Measurements from ENCODE around the gene SPINK8.

SPINK8 gene

GRCh38 chr3:48301020-48301799, 32.3 kb downstream of the SPINK8 start, which contains the start of gene NME6:
Gene NME6 (minus strand): TSS chr3:48301367.
- peak within 1 kb of the TSS; percentile 78 to 90 for H3K4me3 ChIP-seq (ENCODE audit: low read depth in 1 of 2, low read length in 2 of 2)
- H3K27me3 ChIP-seq (ENCODE audit: control insufficient read depth in 1 of 2, insufficient read depth in 2 of 2, low read length in 2 of 2): no peaks in the 10 kb centered on the region
- H3K9me3 ChIP-seq (ENCODE audit: control insufficient read depth in 1 of 2, low read length in 2 of 2): no peaks in the 10 kb centered on the region
- H3K27ac ChIP-seq (ENCODE audit: low read depth, low read length): peak within 1 kb of the TSS; percentile 97
- H3K9ac ChIP-seq (ENCODE audit: low read depth in 1 of 2, low read length in 2 of 2): peak within 1 kb of the TSS; percentile 76 to 82
- H3K4me1 ChIP-seq (ENCODE audit: control insufficient read depth in 1 of 2, insufficient read depth in 2 of 2, low read length in 2 of 2): peaks cover 16 to 19% of the 10 kb centered on the region in 2 donors
- peaks cover 11 to 23% of the 10 kb centered on the region in 2 donors for H3K36me3 ChIP-seq (ENCODE audit: control insufficient read depth in 1 of 2, insufficient read depth in 2 of 2, low read length in 2 of 2)

- H3K9ac ChIP-seq (ENCODE audit: low read depth in 1 of 2, low read length in 2 of 2): peak overlapping the region; percentile 76 to 82
- H3K36me3 ChIP-seq (ENCODE audit: control insufficient read depth in 1 of 2, insufficient read depth in 2 of 2, low read length in 2 of 2): peaks cover 15 to 31% of the 10 kb centered on the region in 2 donors
- H3K9me3 ChIP-seq (ENCODE audit: control insufficient read depth in 1 of 2, low read length in 2 of 2): no peaks in the 10 kb centered on the region
- H3K4me3 ChIP-seq (ENCODE audit: low read depth in 1 of 2, low read length in 2 of 2): peak overlapping the region; percentile 78 to 90
- peak overlapping the region; percentile 97 for H3K27ac ChIP-seq (ENCODE audit: low read depth, low read length)
- H3K27me3 ChIP-seq (ENCODE audit: control insufficient read depth in 1 of 2, insufficient read depth in 2 of 2, low read length in 2 of 2): no peaks in the 10 kb centered on the region
- H3K4me1 ChIP-seq (ENCODE audit: control insufficient read depth in 1 of 2, insufficient read depth in 2 of 2, low read length in 2 of 2): peaks cover 16 to 19% of the 10 kb centered on the region in 2 donors
Observed at GRCh38 chr3:48299746-48300712, 33.4 kb downstream of the SPINK8 start.

GRCh38 chr3:48297111-48297810, 36.2 kb downstream of the SPINK8 start:
- Histone ChIP-seq H3K36me3 (ENCODE audit: control insufficient read depth in 1 of 2, insufficient read depth in 2 of 2, low read length in 2 of 2) (peaks cover 27 to 53% of the 10 kb centered on the region in 2 donors), H3K27ac (ENCODE audit: low read depth, low read length) (no peak overlapping the region)

GRCh38 chr3:48296699-48297098, 36.8 kb downstream of the SPINK8 start:
- H3K36me3 ChIP-seq (ENCODE audit: control insufficient read depth in 1 of 2, insufficient read depth in 2 of 2, low read length in 2 of 2): peaks cover 27 to 53% of the 10 kb centered on the region in 2 donors
- no peak overlapping the region for H3K27ac ChIP-seq (ENCODE audit: low read depth, low read length)
- no peaks in the 10 kb centered on the region for H3K27me3 ChIP-seq (ENCODE audit: control insufficient read depth in 1 of 2, insufficient read depth in 2 of 2, low read length in 2 of 2)
- no peak overlapping the region for H3K9ac ChIP-seq (ENCODE audit: low read depth in 1 of 2, low read length in 2 of 2)
- H3K4me1 ChIP-seq (ENCODE audit: control insufficient read depth in 1 of 2, insufficient read depth in 2 of 2, low read length in 2 of 2): peaks cover 9 to 12% of the 10 kb centered on the region in 2 donors
- no peaks in the 10 kb centered on the region for H3K9me3 ChIP-seq (ENCODE audit: control insufficient read depth in 1 of 2, low read length in 2 of 2)
- no peak overlapping the region for H3K4me3 ChIP-seq (ENCODE audit: low read depth in 1 of 2, low read length in 2 of 2)

More at GRCh38 chr3:48297111-48297810, 36.2 kb downstream of the SPINK8 start:
- H3K4me1 ChIP-seq (ENCODE audit: control insufficient read depth in 1 of 2, insufficient read depth in 2 of 2, low read length in 2 of 2): peaks cover 14 to 18% of the 10 kb centered on the region in 2 donors
- H3K27me3 ChIP-seq (ENCODE audit: control insufficient read depth in 1 of 2, insufficient read depth in 2 of 2, low read length in 2 of 2): no peaks in the 10 kb centered on the region
- H3K4me3 ChIP-seq (ENCODE audit: low read depth in 1 of 2, low read length in 2 of 2): no peak overlapping the region
- H3K9ac ChIP-seq (ENCODE audit: low read depth in 1 of 2, low read length in 2 of 2): no peak overlapping the region
- H3K9me3 ChIP-seq (ENCODE audit: control insufficient read depth in 1 of 2, low read length in 2 of 2): no peaks in the 10 kb centered on the region

- H3K27me3 ChIP-seq (ENCODE audit: control insufficient read depth in 1 of 2, insufficient read depth in 2 of 2, low read length in 2 of 2): no peaks in the 10 kb centered on the region
- H3K9ac ChIP-seq (ENCODE audit: low read depth in 1 of 2, low read length in 2 of 2): no peak overlapping the region
- H3K9me3 ChIP-seq (ENCODE audit: control insufficient read depth in 1 of 2, low read length in 2 of 2): no peaks in the 10 kb centered on the region
- H3K4me3 ChIP-seq (ENCODE audit: low read depth in 1 of 2, low read length in 2 of 2): no peak overlapping the region
- peaks cover 27 to 63% of the 10 kb centered on the region in 2 donors for H3K36me3 ChIP-seq (ENCODE audit: control insufficient read depth in 1 of 2, insufficient read depth in 2 of 2, low read length in 2 of 2)
- no peak overlapping the region for H3K27ac ChIP-seq (ENCODE audit: low read depth, low read length)
- peaks cover under 1 to 2% of the 10 kb centered on the region in 2 donors for H3K4me1 ChIP-seq (ENCODE audit: control insufficient read depth in 1 of 2, insufficient read depth in 2 of 2, low read length in 2 of 2)
Observed at GRCh38 chr3:48294611-48295263, 38.7 kb downstream of the SPINK8 start.

GRCh38 chr3:48289659-48290058, 43.8 kb downstream of the SPINK8 start:
- Histone ChIP-seq H3K27ac (ENCODE audit: low read depth, low read length) (no peak overlapping the region), H3K9ac (ENCODE audit: low read depth in 1 of 2, low read length in 2 of 2) (no peak overlapping the region), H3K27me3 (ENCODE audit: control insufficient read depth in 1 of 2, insufficient read depth in 2 of 2, low read length in 2 of 2) (no peaks in the 10 kb centered on the region), H3K4me1 (ENCODE audit: control insufficient read depth in 1 of 2, insufficient read depth in 2 of 2, low read length in 2 of 2) (no peaks in the 10 kb centered on the region), H3K9me3 (ENCODE audit: control insufficient read depth in 1 of 2, low read length in 2 of 2) (no peaks in the 10 kb centered on the region), H3K4me3 (ENCODE audit: low read depth in 1 of 2, low read length in 2 of 2) (no peak overlapping the region), H3K36me3 (ENCODE audit: control insufficient read depth in 1 of 2, insufficient read depth in 2 of 2, low read length in 2 of 2) (peaks cover 9 to 36% of the 10 kb centered on the region in 2 donors)

- H3K9me3 ChIP-seq (ENCODE audit: control insufficient read depth in 1 of 2, low read length in 2 of 2): no peaks in the 10 kb centered on the region
- no peaks in the 10 kb centered on the region for H3K4me1 ChIP-seq (ENCODE audit: control insufficient read depth in 1 of 2, insufficient read depth in 2 of 2, low read length in 2 of 2)
- no peak overlapping the region for H3K27ac ChIP-seq (ENCODE audit: low read depth, low read length)
- H3K4me3 ChIP-seq (ENCODE audit: low read depth in 1 of 2, low read length in 2 of 2): no peak overlapping the region
- H3K9ac ChIP-seq (ENCODE audit: low read depth in 1 of 2, low read length in 2 of 2): no peak overlapping the region
- no peaks in the 10 kb centered on the region for H3K27me3 ChIP-seq (ENCODE audit: control insufficient read depth in 1 of 2, insufficient read depth in 2 of 2, low read length in 2 of 2)
- H3K36me3 ChIP-seq (ENCODE audit: control insufficient read depth in 1 of 2, insufficient read depth in 2 of 2, low read length in 2 of 2): peaks cover 0 to 17% of the 10 kb centered on the region in 2 donors
Observed at GRCh38 chr3:48287034-48287433, 46.4 kb downstream of the SPINK8 start.

- Histone ChIP-seq H3K27me3 (ENCODE audit: control insufficient read depth in 1 of 2, insufficient read depth in 2 of 2, low read length in 2 of 2) (no peaks in the 10 kb centered on the region), H3K9me3 (ENCODE audit: control insufficient read depth in 1 of 2, low read length in 2 of 2) (no peaks in the 10 kb centered on the region), H3K36me3 (ENCODE audit: control insufficient read depth in 1 of 2, insufficient read depth in 2 of 2, low read length in 2 of 2) (peaks cover 0 to 15% of the 10 kb centered on the region in 2 donors), H3K9ac (ENCODE audit: low read depth in 1 of 2, low read length in 2 of 2) (no peak overlapping the region), H3K4me3 (ENCODE audit: low read depth in 1 of 2, low read length in 2 of 2) (no peak overlapping the region), H3K4me1 (ENCODE audit: control insufficient read depth in 1 of 2, insufficient read depth in 2 of 2, low read length in 2 of 2) (no peaks in the 10 kb centered on the region), H3K27ac (ENCODE audit: low read depth, low read length) (no peak overlapping the region)
Observed at GRCh38 chr3:48286308-48286707, 47.2 kb downstream of the SPINK8 start.

GRCh38 chr3:48285675-48286074, 47.8 kb downstream of the SPINK8 start:
- no peak overlapping the region for H3K27ac ChIP-seq (ENCODE audit: low read depth, low read length)
- H3K9ac ChIP-seq (ENCODE audit: low read depth in 1 of 2, low read length in 2 of 2): no peak overlapping the region
- no peaks in the 10 kb centered on the region for H3K4me1 ChIP-seq (ENCODE audit: control insufficient read depth in 1 of 2, insufficient read depth in 2 of 2, low read length in 2 of 2)
- no peaks in the 10 kb centered on the region for H3K9me3 ChIP-seq (ENCODE audit: control insufficient read depth in 1 of 2, low read length in 2 of 2)
- H3K27me3 ChIP-seq (ENCODE audit: control insufficient read depth in 1 of 2, insufficient read depth in 2 of 2, low read length in 2 of 2): no peaks in the 10 kb centered on the region
- H3K36me3 ChIP-seq (ENCODE audit: control insufficient read depth in 1 of 2, insufficient read depth in 2 of 2, low read length in 2 of 2): peaks cover 0 to 10% of the 10 kb centered on the region in 2 donors
- H3K4me3 ChIP-seq (ENCODE audit: low read depth in 1 of 2, low read length in 2 of 2): no peak overlapping the region
